ENCODE measurements around the gene ADGRG3. TPM values are rescaled to one million over a fixed set of nuclear protein-coding genes. Genes with fewer than 3 reads are reported as not detected.

The ADGRG3 gene
- total and polyA plus RNA-seq, 2 of the 8 experiments (the other 6 are each of a cell fraction or from before 2014, with no cell fraction given), result 0.28 to 0.98 TPM

DNA sequence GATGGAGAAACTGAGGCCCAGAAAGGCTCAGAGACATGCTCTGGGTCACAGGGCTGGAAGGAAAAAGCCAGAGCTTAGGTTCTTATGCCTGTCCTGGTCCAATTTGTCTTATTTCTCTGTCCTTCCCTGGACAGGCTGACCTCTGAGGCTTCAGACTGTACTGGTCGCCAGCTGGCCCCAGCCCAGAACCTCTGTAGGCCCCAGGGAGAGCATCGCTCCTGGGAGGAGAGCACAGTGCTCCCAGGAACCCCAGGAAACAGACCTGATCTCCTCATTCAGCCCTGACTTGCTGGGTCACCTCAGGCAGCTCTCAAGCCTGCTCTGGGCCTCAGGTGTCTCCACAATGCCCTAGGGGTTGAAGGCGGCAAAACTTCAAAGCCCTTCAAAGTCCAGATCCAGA is 31.4 kb downstream of the ADGRG3 start:
- no peak overlapping the region for H4K91ac ChIP-seq (replicated peaks; ENCODE audit: insufficient read length, low read length)
- CTCF ChIA-PET (ENCODE audit: partially characterized antibody), result interaction anchor here (0.5 to 1.6 kb wide), 5 partner anchors 17 to 37 kb away, joined by 3 to 4 read pairs (median 3); no protein-coding TSS in a partner anchor
- no peak for TF ChIP-seq KDM1A (IDR thresholded peaks at IDR 0.05; ENCODE audit: borderline replicate concordance, low read length)
- TF ChIP-seq SIX5 (IDR thresholded peaks at IDR 0.05; ENCODE audit: low read depth, low read length), result no peak
- TF ChIP-seq, protein P1, sequence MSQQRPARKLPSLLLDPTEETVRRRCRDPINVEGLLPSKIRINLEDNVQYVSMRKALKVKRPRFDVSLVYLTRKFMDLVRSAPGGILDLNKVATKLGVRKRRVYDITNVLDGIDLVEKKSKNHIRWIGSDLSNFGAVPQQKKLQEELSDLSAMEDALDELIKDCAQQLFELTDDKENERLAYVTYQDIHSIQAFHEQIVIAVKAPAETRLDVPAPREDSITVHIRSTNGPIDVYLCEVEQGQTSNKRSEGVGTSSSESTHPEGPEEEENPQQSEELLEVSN (IDR thresholded peaks at IDR 0.05), result no peak
- TF ChIP-seq JUND (IDR thresholded peaks at IDR 0.05; ENCODE audit: low read length), result no peak
- no peak for TF ChIP-seq CHD1 (IDR thresholded peaks at IDR 0.05; ENCODE audit: low read depth, low read length)
- no peak for TF ChIP-seq POLR2A (IDR thresholded peaks at IDR 0.05; ENCODE audit: control extremely low read depth in 1 of 2, low read depth in 2 of 2, low read length in 2 of 2)
- TF ChIP-seq, protein P2, sequence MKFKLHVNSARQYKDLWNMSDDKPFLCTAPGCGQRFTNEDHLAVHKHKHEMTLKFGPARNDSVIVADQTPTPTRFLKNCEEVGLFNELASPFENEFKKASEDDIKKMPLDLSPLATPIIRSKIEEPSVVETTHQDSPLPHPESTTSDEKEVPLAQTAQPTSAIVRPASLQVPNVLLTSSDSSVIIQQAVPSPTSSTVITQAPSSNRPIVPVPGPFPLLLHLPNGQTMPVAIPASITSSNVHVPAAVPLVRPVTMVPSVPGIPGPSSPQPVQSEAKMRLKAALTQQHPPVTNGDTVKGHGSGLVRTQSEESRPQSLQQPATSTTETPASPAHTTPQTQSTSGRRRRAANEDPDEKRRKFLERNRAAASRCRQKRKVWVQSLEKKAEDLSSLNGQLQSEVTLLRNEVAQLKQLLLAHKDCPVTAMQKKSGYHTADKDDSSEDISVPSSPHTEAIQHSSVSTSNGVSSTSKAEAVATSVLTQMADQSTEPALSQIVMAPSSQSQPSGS (IDR thresholded peaks at IDR 0.05; ENCODE audit: low read length), result no peak
- no peak for TF ChIP-seq RNF2 (IDR thresholded peaks at IDR 0.05; ENCODE audit: borderline replicate concordance, low read depth, low read length, missing control alignments, poor library complexity, severe bottlenecking)
- TF ChIP-seq SUZ12 (IDR thresholded peaks at IDR 0.05; ENCODE audit: low read length), result no peak
- no peak for TF ChIP-seq SRF (IDR thresholded peaks at IDR 0.05; ENCODE audit: low read depth, low read length)
- no peak for TF ChIP-seq BACH1 (IDR thresholded peaks at IDR 0.05; ENCODE audit: low read length)
- TF ChIP-seq NANOG (IDR thresholded peaks at IDR 0.05; ENCODE audit: insufficient read depth, low read depth, low read length, poor library complexity, severe bottlenecking), result no peak

More for the DNA sequence above, 31.4 kb downstream of the ADGRG3 start:
- H2BK12ac ChIP-seq (ENCODE audit: low read depth, low read length), result no peak overlapping the region
- no peaks in the 10 kb centered on the region for H3K27me3 ChIP-seq (replicated peaks in 1 of 4; ENCODE audit: control insufficient read depth in 3 of 4, extremely low read depth in 1 of 4, insufficient read depth in 3 of 4, low read length in 3 of 4)
- WGBS, 2 experiments (ENCODE audit: extremely low coverage in 1 of 2, insufficient coverage in 1 of 2, insufficient read length in 1 of 2, insufficient replicate concordance in 2 of 2, low coverage in 1 of 2, low lambda C conversion rate in 2 of 2, missing lambda C conversion rate in 1 of 2), result 85% methylated on average over 3 of the region's 3 CpGs; no CpG with 5 or more reads in 1 of the 2 experiments
- H2BK15ac ChIP-seq (ENCODE audit: low read length), result no peak overlapping the region
- no peak overlapping the region for H3K27ac ChIP-seq (ENCODE audit: low read depth, low read length)
- no peak overlapping the region for H2BK20ac ChIP-seq (ENCODE audit: low read length)
- 0 out of 2 replicates have a peak, but pooled peaks cover 2% of the 10 kb centered on the region for H3K23me2 ChIP-seq (ENCODE audit: low read depth, low read length)
- H3K18ac ChIP-seq (ENCODE audit: extremely low read depth, low read length), result no peak overlapping the region
- no peaks in the 10 kb centered on the region for H3K79me2 ChIP-seq (ENCODE audit: control insufficient read depth in 1 of 2, insufficient read depth in 2 of 2, low read length in 2 of 2)
- FAIRE-seq (no peak), DNase-seq (ENCODE audit: low read depth in 1 of 2, low spot score in 2 of 2) (no peak)
- no peak overlapping the region for H2AK5ac ChIP-seq (ENCODE audit: low read depth, low read length)
- POLR2A ChIA-PET (ENCODE audit: partially characterized antibody), result no interaction called here
- no peak overlapping the region for H4K8ac ChIP-seq (ENCODE audit: extremely low read depth, insufficient read depth, low read length)
- no peak overlapping the region for H3K4me2 ChIP-seq (ENCODE audit: insufficient read depth in 1 of 2, low read depth in 2 of 2, low read length in 2 of 2)
- no peak overlapping the region for H2AFZ ChIP-seq (ENCODE audit: low read length)
- no peak overlapping the region for H2BK120ac ChIP-seq (replicated peaks; ENCODE audit: low read depth, low read length)
- no peak overlapping the region for H3K9ac ChIP-seq (replicated peaks in 1 of 4; ENCODE audit: extremely low read depth in 1 of 4, low read depth in 3 of 4, low read length in 3 of 4)
- no peak overlapping the region for H4K5ac ChIP-seq (ENCODE audit: insufficient read length, low read depth, low read length)
- no peaks in the 10 kb centered on the region for H4K20me1 ChIP-seq (replicated peaks in 1 of 2; ENCODE audit: control insufficient read depth in 1 of 2, insufficient read depth in 2 of 2, low read length in 2 of 2)
- no peak overlapping the region for H2BK5ac ChIP-seq (ENCODE audit: low read depth, low read length)
- no peaks in the 10 kb centered on the region; a peak in 1 of 7 replicates for H3K4me1 ChIP-seq (replicated peaks in 1 of 4; ENCODE audit: control insufficient read depth in 3 of 4, insufficient read depth in 4 of 4, low read length in 3 of 4)
- no peaks in the 10 kb centered on the region for H3K79me1 ChIP-seq (ENCODE audit: low read depth, low read length)
- no peaks in the 10 kb centered on the region for H3K36me3 ChIP-seq (ENCODE audit: control insufficient read depth in 2 of 4, insufficient read depth in 4 of 4, low read length in 3 of 4)
- no peak overlapping the region for H3K23ac ChIP-seq (ENCODE audit: insufficient read length)
- H3K4me3 ChIP-seq (ENCODE audit: extremely low read depth in 1 of 4, insufficient read depth in 2 of 4, low read depth in 3 of 4, low read length in 4 of 4), result no peak overlapping the region
- no peak overlapping the region for H3K14ac ChIP-seq (ENCODE audit: insufficient read length)
- no peak overlapping the region for H3K4ac ChIP-seq (replicated peaks; ENCODE audit: insufficient read length, low read depth, low read length)
- no peaks in the 10 kb centered on the region for H3K9me3 ChIP-seq (ENCODE audit: insufficient read depth in 2 of 2, low read depth in 1 of 2, low read length in 1 of 2)
- H3K56ac ChIP-seq (replicated peaks; ENCODE audit: insufficient read length, low read depth, low read length), result no peak overlapping the region
